ENCODE data around the gene KNDC1.

Gene KNDC1

GRCh38 chr10:133127291-133128125 lies 32.5 kb upstream of the KNDC1 start:
- no peak overlapping the region for H3K4me3 ChIP-seq (ENCODE audit: low read depth, low read length)
- no peak for TF ChIP-seq CTCF (IDR thresholded peaks at IDR 0.05; ENCODE audit: borderline replicate concordance, insufficient read depth, low read depth, low read length)

GRCh38 chr10:133128126-133129070 lies 31.6 kb upstream of the KNDC1 start:
- TF ChIP-seq CTCF (IDR thresholded peaks at IDR 0.05; ENCODE audit: borderline replicate concordance, insufficient read depth, low read depth, low read length): no peak
- H3K4me3 ChIP-seq (ENCODE audit: low read depth, low read length): no peak overlapping the region

GRCh38 chr10:133129071-133129858 lies 30.8 kb upstream of the KNDC1 start:
- no peak overlapping the region for H3K4me3 ChIP-seq (ENCODE audit: low read depth, low read length)
- TF ChIP-seq CTCF (IDR thresholded peaks at IDR 0.05; ENCODE audit: borderline replicate concordance, insufficient read depth, low read depth, low read length): no peak

GRCh38 chr10:133129859-133130495 lies 30.0 kb upstream of the KNDC1 start:
- H3K4me3 ChIP-seq (ENCODE audit: low read depth, low read length): no peak overlapping the region
- no peak for TF ChIP-seq CTCF (IDR thresholded peaks at IDR 0.05; ENCODE audit: borderline replicate concordance, insufficient read depth, low read depth, low read length)

- no peak for TF ChIP-seq CTCF (IDR thresholded peaks at IDR 0.05; ENCODE audit: borderline replicate concordance, insufficient read depth, low read depth, low read length)
- H3K4me3 ChIP-seq (ENCODE audit: low read depth, low read length): no peak overlapping the region
These were observed 29.4 kb upstream of the KNDC1 start for GRCh38 chr10:133130602-133131001.

GRCh38 chr10:133131053-133131452 lies 29.0 kb upstream of the KNDC1 start:
- H3K4me3 ChIP-seq (ENCODE audit: low read depth, low read length): no peak overlapping the region
- no peak for TF ChIP-seq CTCF (IDR thresholded peaks at IDR 0.05; ENCODE audit: borderline replicate concordance, insufficient read depth, low read depth, low read length)

All from GM12875 (cell line).